Naive thymus-derived CD4-positive, alpha-beta T cell (primary cell): ENCODE data around the gene PFKL. TPM values are rescaled to one million over a fixed set of nuclear protein-coding genes. Genes with fewer than 3 reads are reported as not detected.

ENCODE experiments used
- ATAC-seq: fragments of 150-1000 bp; cut with Tn5 transposase; 2 replicates; pipeline ENCODE4 v1.10.0; 2021; ENCODE audit warnings: mild to moderate bottlenecking, moderate library complexity
- CTCF ChIA-PET: fragments of 350-600 bp; sonication (Branson Sonifier 250); formaldehyde crosslinking; loops from one replicate; lab custom pipeline; 2021; ENCODE audit warnings: antibody characterized with exemption; lab: Charles Lee
- POLR2A ChIA-PET: fragments of 350-600 bp; sonication (Branson Sonifier 250); formaldehyde crosslinking; loops from one replicate; lab custom pipeline; 2021; ENCODE audit warnings: antibody characterized with exemption, inconsistent platforms; lab: Charles Lee
- DNase-seq, 9 donors: peaks; one replicate each; pipeline versions ENCODE4 v3.0.0 to v3.0.0-alpha.2; 2020 to 2022; ENCODE audit warnings: mixed read lengths in 1 of 9
- H3K27ac ChIP-seq: one replicate; pipeline ENCODE4 v1.7.0; 2013; ENCODE audit warnings: mild to moderate bottlenecking, low read depth, low read length, moderate library complexity
- H3K27me3 ChIP-seq, 2 donors: one replicate each; pipeline ENCODE4 v1.7.0; 2013; ENCODE audit warnings: low read length in 2 of 2, mild to moderate bottlenecking in 2 of 2, moderate library complexity in 2 of 2; ENCODE audit not compliant: control insufficient read depth in 2 of 2, insufficient read depth in 2 of 2
- H3K36me3 ChIP-seq, 3 experiments: 1 replicate in 2 of 3; 2 replicates in 1 of 3; pipeline ENCODE4 v1.7.0; 2013; ENCODE audit warnings: low read length in 3 of 3, mild to moderate bottlenecking in 3 of 3, moderate library complexity in 1 of 3; ENCODE audit not compliant: insufficient read depth in 3 of 3, control insufficient read depth in 2 of 3
- H3K4me1 ChIP-seq, 2 donors: one replicate each; pipeline ENCODE4 v1.7.0; 2013; ENCODE audit warnings: low read length in 2 of 2, mild to moderate bottlenecking in 2 of 2, moderate library complexity in 1 of 2; ENCODE audit not compliant: control insufficient read depth in 2 of 2, insufficient read depth in 2 of 2
- H3K4me3 ChIP-seq: 2 replicates; pipeline ENCODE4 v1.7.0; 2013; ENCODE audit warnings: mild to moderate bottlenecking, low read length
- H3K9me3 ChIP-seq, 3 experiments: 1 replicate in 2 of 3; 2 replicates in 1 of 3; pipeline ENCODE4 v1.7.0; 2013; ENCODE audit warnings: low read length in 3 of 3; ENCODE audit not compliant: control insufficient read depth in 2 of 3
- H3K27ac Mint-ChIP-seq, 9 donors: one replicate each; pipeline ENCODE4 v1.8.0; 2020 to 2022; ENCODE audit warnings: mixed read lengths in 9 of 9, mild to moderate bottlenecking in 8 of 9, moderate library complexity in 5 of 9, inconsistent platforms in 2 of 9
- H3K27me3 Mint-ChIP-seq, 5 donors: one replicate each; pipeline ENCODE4 v1.8.0; 2021 to 2022; ENCODE audit warnings: mixed read lengths in 5 of 5, mild to moderate bottlenecking in 1 of 5
- H3K36me3 Mint-ChIP-seq, 5 donors: one replicate each; pipeline ENCODE4 v1.8.0; 2020 to 2022; ENCODE audit warnings: mixed read lengths in 5 of 5, mild to moderate bottlenecking in 3 of 5, inconsistent platforms in 1 of 5
- H3K4me1 Mint-ChIP-seq, 7 donors: one replicate each; pipeline ENCODE4 v1.8.0; 2020 to 2022; ENCODE audit warnings: mixed read lengths in 7 of 7, mild to moderate bottlenecking in 3 of 7, inconsistent platforms in 1 of 7
- H3K4me3 Mint-ChIP-seq, 10 donors: one replicate each; pipeline ENCODE4 v1.8.0; 2020 to 2022; ENCODE audit warnings: mild to moderate bottlenecking in 10 of 10, mixed read lengths in 10 of 10, moderate library complexity in 6 of 10, inconsistent platforms in 2 of 10
- H3K9me3 Mint-ChIP-seq, 11 donors: one replicate each; pipeline ENCODE4 v1.8.0; 2020 to 2022; ENCODE audit warnings: mixed read lengths in 11 of 11, mild to moderate bottlenecking in 4 of 11, inconsistent platforms in 1 of 11, moderate library complexity in 1 of 11
- intact Hi-C, 2 donors: fragments of 100-400 bp; cut with micrococcal nuclease; formaldehyde crosslinking; loops; one replicate each; pipeline ENCODE4 v1.15.1; 2023
- polyA plus RNA-seq, 2 donors: library from polyadenylated mRNA; unstranded; fragments of 300-500 nt; fragmentation: Illumina TruSeq; gene quantifications; one replicate each; pipeline ENCODE4 v1.2.3, GENCODE V29; 2021
- total RNA-seq, 6 experiments: library from RNA in 5 of 6; stranded (reverse) in 5 of 6; gene quantifications; 1 replicate in 5 of 6; 2 replicates in 1 of 6; pipeline ENCODE4 v1.2.3 and lab custom pipeline; 2021 to 2026

Gene PFKL
- total and polyA plus RNA-seq, 7 experiments from 2014 or later: 75.0 to 196 (median 109) TPM

- Mint-ChIP-seq H3K4me3 (no peak overlapping the region), H3K27me3 (no peaks in the 10 kb centered on the region), H3K36me3 (peaks cover 0 to 3% (median 0%) of the 10 kb centered on the region in 5 donors), H3K9me3 (peaks cover 0 to 2% (median 0%) of the 10 kb centered on the region in 11 donors), H3K4me1 (no peaks in the 10 kb centered on the region), H3K27ac (peak overlapping the region in 3 of 9 donors; percentile 29 to 54 (median 50))
- Histone ChIP-seq H3K9me3 (no peaks in the 10 kb centered on the region), H3K4me1 (no peaks in the 10 kb centered on the region), H3K36me3 (peaks cover 0 to 74% (median 8%) of the 10 kb centered on the region in 3 experiments), H3K27ac (no peak overlapping the region), H3K27me3 (no peaks in the 10 kb centered on the region), H3K4me3 (no peak overlapping the region)
- intact Hi-C loops: loop anchor here in 1 of 2 donors (10.0 kb wide), 1 partner anchor 156 kb away; no protein-coding TSS in a partner anchor
- DNase-seq (no peak), ATAC-seq (no peak)
- ChIA-PET CTCF (no interaction called here), POLR2A (interaction anchor here (1.2 kb wide), 1 partner anchor 9 kb away, joined by 5 read pairs; no protein-coding TSS in a partner anchor)
Observed at GRCh38 chr21:44329086-44329889, 29.4 kb downstream of the PFKL start.

DNA sequence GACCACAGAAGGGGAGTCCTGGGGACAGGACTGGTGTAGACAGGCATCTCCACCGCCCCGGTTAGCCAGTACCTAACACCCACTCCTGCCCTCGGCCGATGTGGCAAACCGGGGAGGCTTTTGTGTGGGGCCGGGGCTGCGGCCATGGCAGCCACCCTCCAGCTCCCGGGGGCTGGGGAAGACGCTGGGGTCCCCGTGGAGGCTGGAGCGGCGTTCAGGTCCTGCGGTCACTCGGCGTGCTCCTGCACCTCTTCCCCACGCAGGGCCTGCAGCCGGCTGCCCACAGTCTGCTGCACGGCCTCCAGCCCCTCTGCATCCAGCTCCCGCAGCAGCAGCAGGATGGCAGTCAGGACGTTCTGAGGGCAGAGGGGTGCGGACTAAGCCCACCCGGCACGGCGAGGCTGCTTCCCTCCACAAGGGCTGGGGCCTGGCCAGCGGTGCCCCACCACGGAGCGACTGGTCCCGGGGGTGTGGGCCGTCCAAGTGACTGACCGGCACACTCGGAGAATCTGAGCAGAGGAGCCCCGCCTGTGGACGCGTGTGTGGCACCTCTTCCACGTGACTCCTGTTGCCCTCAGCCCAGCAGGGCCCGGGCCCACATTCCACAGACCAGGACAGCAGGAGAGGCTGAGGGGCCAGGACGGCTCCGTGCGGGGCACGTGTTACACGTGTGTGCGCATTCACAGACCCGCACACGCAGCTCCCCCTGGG, 30.3 kb downstream of the PFKL start:
- no peak overlapping the region for H3K27ac ChIP-seq
- ATAC-seq (no peak), DNase-seq (no peak)
- H3K27me3 Mint-ChIP-seq: no peaks in the 10 kb centered on the region
- CTCF ChIA-PET: no interaction called here
- peaks cover 0 to 73% (median 8%) of the 10 kb centered on the region in 3 experiments for H3K36me3 ChIP-seq
- intact Hi-C loops: loop anchor here (10.0 kb wide), 2 partner anchors 95 to 155 kb away; no protein-coding TSS in a partner anchor
- no peaks in the 10 kb centered on the region for H3K9me3 ChIP-seq
- no peak overlapping the region for H3K4me3 Mint-ChIP-seq
- H3K4me1 ChIP-seq: no peaks in the 10 kb centered on the region
- H3K36me3 Mint-ChIP-seq: peaks cover 0 to 3% (median 0%) of the 10 kb centered on the region in 5 donors
- POLR2A ChIA-PET: no interaction called here
- no peaks in the 10 kb centered on the region for H3K4me1 Mint-ChIP-seq
- no peak overlapping the region for H3K4me3 ChIP-seq
- peaks cover 0 to 2% (median 0%) of the 10 kb centered on the region in 11 donors for H3K9me3 Mint-ChIP-seq
- no peak overlapping the region for H3K27ac Mint-ChIP-seq
- no peaks in the 10 kb centered on the region for H3K27me3 ChIP-seq

DNA sequence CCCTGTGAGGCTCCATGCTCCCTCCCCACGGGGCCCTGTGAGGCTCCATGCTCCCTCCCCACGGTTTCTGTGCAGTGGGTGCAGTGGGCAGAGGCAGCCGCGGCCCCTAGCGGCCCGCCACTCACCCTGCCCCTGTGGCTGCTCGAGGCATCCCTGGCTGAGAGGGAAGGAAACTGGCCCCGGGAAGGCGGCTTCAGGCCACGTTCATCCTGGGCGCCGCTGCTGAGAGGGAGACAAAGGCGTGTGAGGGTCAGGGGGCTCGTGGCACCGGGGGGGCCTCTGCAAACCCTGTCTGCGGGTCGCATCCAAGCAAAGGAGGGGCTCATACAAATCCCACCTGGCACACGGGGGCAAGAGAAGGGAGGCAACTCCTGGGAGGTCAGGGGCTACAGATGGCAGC, 30.8 kb downstream of the PFKL start:
- H3K27ac ChIP-seq: no peak overlapping the region
- no peaks in the 10 kb centered on the region for H3K4me1 ChIP-seq
- POLR2A ChIA-PET: no interaction called here
- Mint-ChIP-seq H3K27me3 (no peaks in the 10 kb centered on the region), H3K27ac (no peak overlapping the region), H3K9me3 (peaks cover 0 to 2% (median 0%) of the 10 kb centered on the region in 11 donors), H3K36me3 (peaks cover 0 to 3% (median 0%) of the 10 kb centered on the region in 5 donors), H3K4me3 (no peak overlapping the region), H3K4me1 (no peaks in the 10 kb centered on the region)
- H3K27me3 ChIP-seq: no peaks in the 10 kb centered on the region
- no peaks in the 10 kb centered on the region for H3K9me3 ChIP-seq
- H3K36me3 ChIP-seq: peaks cover 0 to 73% (median 8%) of the 10 kb centered on the region in 3 experiments
- intact Hi-C loops: loop anchor here in 1 of 2 donors (10.0 kb wide), 1 partner anchor 94 kb away; no protein-coding TSS in a partner anchor
- CTCF ChIA-PET: no interaction called here
- DNase-seq (no peak), ATAC-seq (no peak)
- H3K4me3 ChIP-seq: no peak overlapping the region

GRCh38 chr21:44331209-44331608, 31.4 kb downstream of the PFKL start:
- peaks cover 0 to 72% (median 8%) of the 10 kb centered on the region in 3 experiments for H3K36me3 ChIP-seq
- no peaks in the 10 kb centered on the region for H3K4me1 Mint-ChIP-seq
- ChIA-PET POLR2A (no interaction called here), CTCF (no interaction called here)
- H3K36me3 Mint-ChIP-seq: peaks cover 0 to 4% (median 0%) of the 10 kb centered on the region in 5 donors
- no peak for ATAC-seq
- no peaks in the 10 kb centered on the region for H3K4me1 ChIP-seq
- no peak for DNase-seq
- H3K27me3 ChIP-seq: no peaks in the 10 kb centered on the region
- H3K27ac ChIP-seq: no peak overlapping the region
- H3K27me3 Mint-ChIP-seq: no peaks in the 10 kb centered on the region
- H3K4me3 ChIP-seq: no peak overlapping the region
- H3K4me3 Mint-ChIP-seq: no peak overlapping the region
- intact Hi-C loops: loop anchor here in 1 of 2 donors (10.0 kb wide), 1 partner anchor 94 kb away; no protein-coding TSS in a partner anchor
- no peaks in the 10 kb centered on the region for H3K9me3 ChIP-seq
- peak overlapping the region in 1 of 9 donors; percentile 36 for H3K27ac Mint-ChIP-seq
- peaks cover 0 to 2% (median 0%) of the 10 kb centered on the region in 11 donors for H3K9me3 Mint-ChIP-seq

GRCh38 chr21:44331650-44332307, 31.9 kb downstream of the PFKL start:
- CTCF ChIA-PET: no interaction called here
- Mint-ChIP-seq H3K4me3 (no peak overlapping the region), H3K9me3 (peaks cover 0 to 2% (median 0%) of the 10 kb centered on the region in 11 donors), H3K36me3 (peaks cover 0 to 7% (median 0%) of the 10 kb centered on the region in 5 donors), H3K27ac (peak overlapping the region in 3 of 9 donors; percentile 32 to 37 (median 36)), H3K4me1 (peaks cover 0 to under 1% (median 0%) of the 10 kb centered on the region in 7 donors), H3K27me3 (no peaks in the 10 kb centered on the region)
- no peaks in the 10 kb centered on the region for H3K9me3 ChIP-seq
- peaks cover 0 to 75% (median 8%) of the 10 kb centered on the region in 3 experiments for H3K36me3 ChIP-seq
- POLR2A ChIA-PET: no interaction called here
- H3K4me1 ChIP-seq: no peaks in the 10 kb centered on the region
- H3K27me3 ChIP-seq: no peaks in the 10 kb centered on the region
- H3K27ac ChIP-seq: no peak overlapping the region
- H3K4me3 ChIP-seq: no peak overlapping the region
- intact Hi-C loops: loop anchor here in 1 of 2 donors (10.0 kb wide), 1 partner anchor 93 kb away; no protein-coding TSS in a partner anchor
- no peak for ATAC-seq
- no peak for DNase-seq

DNA sequence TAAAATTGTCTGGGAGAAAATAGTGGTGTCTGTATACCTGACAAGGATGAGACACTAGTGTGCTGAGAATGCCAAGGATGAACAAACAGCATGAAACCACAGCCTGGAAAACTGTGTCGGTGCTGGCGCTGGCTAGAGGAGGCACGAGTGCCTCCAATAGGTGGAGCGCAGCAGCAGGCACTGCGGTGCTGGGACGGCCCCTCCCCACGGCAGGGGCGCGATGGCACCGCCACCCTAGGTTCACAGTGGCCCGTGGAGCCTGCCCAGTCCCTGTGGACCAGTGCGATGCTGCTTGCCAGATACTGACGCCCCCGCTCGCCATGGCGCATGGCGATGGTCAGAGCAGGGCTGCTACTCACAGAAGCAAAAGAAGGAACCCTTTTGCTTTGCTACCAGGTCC, 32.5 kb downstream of the PFKL start:
- ATAC-seq (no peak), DNase-seq (no peak)
- H3K4me3 Mint-ChIP-seq: no peak overlapping the region
- Histone ChIP-seq H3K4me3 (no peak overlapping the region), H3K4me1 (no peaks in the 10 kb centered on the region), H3K27me3 (no peaks in the 10 kb centered on the region), H3K36me3 (peaks cover 0 to 75% (median 8%) of the 10 kb centered on the region in 3 experiments), H3K9me3 (no peaks in the 10 kb centered on the region), H3K27ac (no peak overlapping the region)
- POLR2A ChIA-PET: no interaction called here
- peaks cover 0 to 6% (median under 1%) of the 10 kb centered on the region in 7 donors for H3K4me1 Mint-ChIP-seq
- intact Hi-C loops: loop anchor here in 1 of 2 donors (10.0 kb wide), 1 partner anchor 92 kb away; no protein-coding TSS in a partner anchor
- CTCF ChIA-PET: interaction anchor here (0.9 kb wide), 1 partner anchor 35 kb away, joined by 4 read pairs; no protein-coding TSS in a partner anchor
- H3K27ac Mint-ChIP-seq: no peak overlapping the region
- H3K9me3 Mint-ChIP-seq: peaks cover 0 to 2% (median 0%) of the 10 kb centered on the region in 11 donors
- peaks cover 0 to 7% (median 0%) of the 10 kb centered on the region in 5 donors for H3K36me3 Mint-ChIP-seq
- no peaks in the 10 kb centered on the region for H3K27me3 Mint-ChIP-seq
